Stimulated activated CD8-positive, alpha-beta memory T cell treated with anti-CD3 and anti-CD28 coated beads, Interleukin-2, amount 100 ng/mL, for 48 hours (primary cell): Measurements from ENCODE around the gene FAT3.

Experiments used
- DNase-seq, 2 donors: peaks; one replicate each; pipeline ENCODE4 v3.0.0-alpha.2; 2020; ENCODE audit warnings: low read depth in 2 of 2

FAT3 gene

GRCh38 chr11:92224407-92225124 is at the start of gene FAT3:
FAT3 (plus strand) TSS chr11:92224818; CDS start chr11:92352113, 127,295 bp downstream.
- no peak for DNase-seq

GRCh38 chr11:92179017-92179670 is 45.5 kb upstream of the FAT3 start:
- no peak for DNase-seq

- DNase-seq, result no peak
Observed at GRCh38 chr11:92180226-92180625, 44.4 kb upstream of the FAT3 start.

- no peak for DNase-seq
Observed at GRCh38 chr11:92180664-92181251, 43.9 kb upstream of the FAT3 start.

GRCh38 chr11:92190535-92191206 is 33.9 kb upstream of the FAT3 start:
- no peak for DNase-seq

GRCh38 chr11:92192141-92192540 is 32.5 kb upstream of the FAT3 start:
- no peak for DNase-seq

GRCh38 chr11:92198268-92198667 is 26.4 kb upstream of the FAT3 start:
- DNase-seq, result no peak

- DNase-seq, result no peak
Observed at GRCh38 chr11:92199991-92200390, 24.6 kb upstream of the FAT3 start.

GRCh38 chr11:92204731-92205130 is 19.9 kb upstream of the FAT3 start:
- DNase-seq, result no peak

GRCh38 chr11:92206441-92206840 is 18.2 kb upstream of the FAT3 start:
- DNase-seq, result no peak

GRCh38 chr11:92211576-92212167 is 12.9 kb upstream of the FAT3 start:
- no peak for DNase-seq

- DNase-seq, result no peak
Observed at GRCh38 chr11:92212530-92212929, 12.1 kb upstream of the FAT3 start.

- no peak for DNase-seq
Observed at GRCh38 chr11:92216789-92217188, 7.8 kb upstream of the FAT3 start.

- no peak for DNase-seq
Observed at GRCh38 chr11:92219476-92219875, 5.1 kb upstream of the FAT3 start.

- no peak for DNase-seq
Observed at GRCh38 chr11:92222701-92223100, 1.9 kb upstream of the FAT3 start.

- DNase-seq, result no peak
Observed at GRCh38 chr11:92224054-92224406, 588 bp upstream of the FAT3 start.

GRCh38 chr11:92225125-92225567 is 528 bp downstream of the FAT3 start:
- DNase-seq, result no peak

- no peak for DNase-seq
Observed at GRCh38 chr11:92225568-92226330, 1.1 kb downstream of the FAT3 start.

GRCh38 chr11:92226331-92227229 is 2.0 kb downstream of the FAT3 start:
- no peak for DNase-seq

GRCh38 chr11:92227230-92227814 is 2.7 kb downstream of the FAT3 start:
- no peak for DNase-seq
